ENCODE data around the gene BMP2.

- TF ChIP-seq, protein P1, sequence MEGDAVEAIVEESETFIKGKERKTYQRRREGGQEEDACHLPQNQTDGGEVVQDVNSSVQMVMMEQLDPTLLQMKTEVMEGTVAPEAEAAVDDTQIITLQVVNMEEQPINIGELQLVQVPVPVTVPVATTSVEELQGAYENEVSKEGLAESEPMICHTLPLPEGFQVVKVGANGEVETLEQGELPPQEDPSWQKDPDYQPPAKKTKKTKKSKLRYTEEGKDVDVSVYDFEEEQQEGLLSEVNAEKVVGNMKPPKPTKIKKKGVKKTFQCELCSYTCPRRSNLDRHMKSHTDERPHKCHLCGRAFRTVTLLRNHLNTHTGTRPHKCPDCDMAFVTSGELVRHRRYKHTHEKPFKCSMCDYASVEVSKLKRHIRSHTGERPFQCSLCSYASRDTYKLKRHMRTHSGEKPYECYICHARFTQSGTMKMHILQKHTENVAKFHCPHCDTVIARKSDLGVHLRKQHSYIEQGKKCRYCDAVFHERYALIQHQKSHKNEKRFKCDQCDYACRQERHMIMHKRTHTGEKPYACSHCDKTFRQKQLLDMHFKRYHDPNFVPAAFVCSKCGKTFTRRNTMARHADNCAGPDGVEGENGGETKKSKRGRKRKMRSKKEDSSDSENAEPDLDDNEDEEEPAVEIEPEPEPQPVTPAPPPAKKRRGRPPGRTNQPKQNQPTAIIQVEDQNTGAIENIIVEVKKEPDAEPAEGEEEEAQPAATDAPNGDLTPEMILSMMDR (optimal IDR thresholded peaks at IDR 0.05 in 1 of 3, IDR thresholded peaks at IDR 0.05 in 1 of 3, conservative IDR thresholded peaks at IDR 0.05 in 1 of 3; ENCODE audit: extremely low read depth in 1 of 3, insufficient read depth in 2 of 3, low read length in 3 of 3): no peak
- no peak for TF ChIP-seq EZH2 (IDR thresholded peaks at IDR 0.05; ENCODE audit: low read length)
Observed at GRCh38 chr20:6733965-6734364, 33.5 kb upstream of the BMP2 start.
